Stimulated activated CD8-positive, alpha-beta memory T cell treated with anti-CD3 and anti-CD28 coated beads, Interleukin-12 subunit alpha, Interleukin-12 subunit beta, amount 100 ng/mL, for 24 hours (primary cell): ENCODE data around the gene CARD19.
"Not testable (repeated sequence)": the region's sequence is repeated elsewhere in the genome, so short reads cannot be mapped to it uniquely, and the experiment has no call there.

Source experiments
- DNase-seq: peaks from one replicate; pipeline ENCODE4 v3.0.0-alpha.2; 2020; ENCODE audit errors: extremely low read depth

Gene CARD19

DNA sequence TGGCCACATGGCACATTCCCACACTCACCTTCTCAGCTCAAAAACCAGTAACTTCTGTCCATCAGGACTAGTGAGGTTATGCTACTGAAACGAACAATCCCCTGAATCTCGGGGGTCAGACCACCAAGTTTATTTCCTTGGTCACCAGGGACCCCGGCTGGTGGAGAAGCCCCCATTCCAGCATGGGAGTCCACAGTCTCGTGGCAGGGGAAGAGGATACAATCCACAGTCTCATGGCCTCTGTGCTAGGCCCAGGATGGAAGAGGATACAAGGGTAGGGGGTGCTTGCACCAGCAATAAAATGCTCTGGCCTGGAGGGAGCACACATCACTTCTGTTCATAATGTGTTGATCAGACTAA is 7.4 kb upstream of the CARD19 start:
- no peak for DNase-seq

DNA sequence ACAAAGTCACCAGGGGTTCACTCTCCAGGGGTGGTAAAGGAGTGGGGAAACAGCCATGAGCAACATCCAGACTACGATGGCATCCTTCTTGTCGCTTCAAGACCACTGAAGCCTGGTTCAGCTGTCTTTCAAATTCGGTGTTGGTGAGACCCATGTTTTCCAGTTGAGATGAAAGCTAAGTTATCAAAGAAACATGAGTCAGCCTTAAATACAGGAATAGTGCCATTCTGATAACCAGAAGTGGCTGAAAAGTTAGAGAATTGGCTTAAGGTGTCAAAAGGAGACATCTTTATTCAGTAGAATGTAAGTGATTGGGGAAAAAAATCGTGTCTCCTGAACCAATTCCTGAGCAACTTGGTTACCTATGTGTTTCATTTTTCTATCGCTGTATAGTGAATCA is 7.0 kb upstream of the CARD19 start:
- no peak for DNase-seq

DNA sequence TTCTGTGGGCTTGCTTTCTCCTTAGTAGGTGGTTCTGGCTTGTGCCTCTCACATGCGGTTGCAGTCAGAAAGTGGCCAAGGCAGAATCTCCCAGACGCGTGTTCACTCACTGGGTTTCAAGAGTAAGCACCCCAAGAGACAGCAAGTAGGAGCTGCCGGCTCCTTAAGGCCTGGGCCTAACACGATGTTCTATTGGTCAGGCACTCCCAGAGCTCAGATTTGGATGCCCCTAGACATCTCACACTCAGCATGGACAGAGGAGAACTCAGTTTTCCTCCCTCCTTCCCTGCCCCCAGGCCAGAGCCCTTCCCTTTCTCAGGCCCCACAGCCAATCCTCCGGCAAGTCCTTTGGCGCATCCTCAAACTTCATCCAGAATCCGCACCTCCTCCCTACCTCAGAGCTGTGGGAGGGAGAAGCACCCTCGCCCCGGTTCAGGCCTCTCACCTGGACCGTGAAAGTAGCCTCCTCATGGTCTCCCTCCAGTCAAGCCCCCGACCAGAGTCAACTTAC is 6.5 kb upstream of the CARD19 start:
- DNase-seq: no peak

GRCh38 chr9:93090091-93090655 is 5.8 kb upstream of the CARD19 start:
- no peak for DNase-seq

DNA sequence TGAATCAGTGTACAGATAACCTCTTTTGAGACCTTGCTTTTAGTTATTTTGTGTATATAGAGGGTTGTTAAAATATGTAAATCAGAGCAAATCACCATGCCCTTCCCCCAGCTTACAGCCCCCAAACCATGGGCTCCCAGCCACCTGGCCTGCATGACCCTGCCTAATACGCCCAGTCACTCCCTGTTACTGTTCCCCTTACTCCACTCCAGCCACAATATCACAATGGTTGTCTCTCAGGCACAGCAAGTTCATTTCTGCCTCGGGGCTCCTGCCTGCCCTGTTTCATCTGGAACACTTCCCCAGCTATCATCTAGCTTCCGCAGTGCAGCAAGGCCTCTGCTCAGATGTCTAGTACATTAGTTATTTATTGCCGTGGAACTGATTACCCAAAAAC is 5.0 kb upstream of the CARD19 start:
- no peak for DNase-seq

DNA sequence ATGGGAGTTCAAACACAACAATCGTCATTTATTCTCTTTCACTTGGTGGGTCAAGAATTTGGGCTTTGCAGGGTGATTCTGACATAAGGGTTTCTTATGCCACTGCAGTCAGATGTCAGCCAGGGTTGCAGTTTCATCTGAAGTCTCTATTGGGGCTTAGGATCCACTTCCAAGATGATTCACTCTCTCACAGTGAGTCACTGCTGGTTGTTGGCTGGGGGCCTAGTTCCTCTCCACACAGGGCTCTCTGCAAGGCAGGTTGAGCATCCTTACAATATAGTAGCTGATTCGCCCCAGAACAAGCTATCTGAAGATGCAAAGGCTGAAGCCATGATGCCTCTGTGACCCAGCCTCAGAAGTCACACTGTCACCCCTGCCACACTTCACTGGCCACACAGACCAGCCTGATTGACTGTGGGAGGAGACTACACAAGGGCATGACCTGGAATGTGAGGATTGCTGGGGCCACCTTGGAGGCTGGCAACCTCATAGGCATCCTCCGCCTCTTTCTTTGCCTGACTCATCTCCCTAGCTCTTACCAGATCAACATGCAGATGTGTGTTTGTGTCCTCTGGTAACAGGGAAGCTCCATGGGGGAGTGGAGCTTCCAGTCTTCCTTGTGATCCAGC is 4.5 kb upstream of the CARD19 start:
- DNase-seq: peak; percentile 43

DNA sequence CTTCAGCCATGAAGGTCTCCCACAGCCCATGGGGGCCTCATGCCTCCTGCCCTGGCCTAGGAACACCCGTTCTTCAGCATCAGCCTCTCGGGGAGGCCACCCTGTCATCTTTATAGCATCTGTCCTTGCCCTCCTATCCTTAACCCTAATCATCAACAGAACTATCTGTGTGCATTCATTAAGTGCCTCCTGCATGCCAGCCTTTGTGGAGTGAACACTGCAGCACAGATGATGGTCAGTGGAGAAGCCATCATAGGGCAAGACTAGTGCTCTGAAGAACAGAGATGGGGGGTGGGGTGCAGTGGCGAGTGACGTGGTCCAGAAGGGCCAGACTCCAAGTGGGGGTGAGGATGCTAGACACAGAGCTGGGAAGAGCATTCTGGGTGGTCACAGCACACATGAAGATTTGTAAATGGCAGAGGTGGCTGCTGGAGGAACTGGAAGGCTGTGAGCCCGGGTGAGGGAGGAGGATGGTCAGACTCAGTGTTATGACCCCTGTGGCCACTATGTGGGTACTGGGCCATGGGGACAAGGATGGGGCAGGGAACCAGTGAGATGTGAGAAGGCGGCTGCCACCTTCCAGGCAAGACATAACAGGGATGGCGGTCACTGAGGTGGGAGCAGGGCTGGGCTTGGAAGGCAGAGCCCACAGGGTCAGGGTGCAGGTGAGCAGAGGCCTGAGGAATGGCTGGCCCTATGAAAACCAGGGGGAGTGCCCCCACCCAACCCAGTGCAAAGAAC is 3.6 kb upstream of the CARD19 start:
- DNase-seq: no peak

DNA sequence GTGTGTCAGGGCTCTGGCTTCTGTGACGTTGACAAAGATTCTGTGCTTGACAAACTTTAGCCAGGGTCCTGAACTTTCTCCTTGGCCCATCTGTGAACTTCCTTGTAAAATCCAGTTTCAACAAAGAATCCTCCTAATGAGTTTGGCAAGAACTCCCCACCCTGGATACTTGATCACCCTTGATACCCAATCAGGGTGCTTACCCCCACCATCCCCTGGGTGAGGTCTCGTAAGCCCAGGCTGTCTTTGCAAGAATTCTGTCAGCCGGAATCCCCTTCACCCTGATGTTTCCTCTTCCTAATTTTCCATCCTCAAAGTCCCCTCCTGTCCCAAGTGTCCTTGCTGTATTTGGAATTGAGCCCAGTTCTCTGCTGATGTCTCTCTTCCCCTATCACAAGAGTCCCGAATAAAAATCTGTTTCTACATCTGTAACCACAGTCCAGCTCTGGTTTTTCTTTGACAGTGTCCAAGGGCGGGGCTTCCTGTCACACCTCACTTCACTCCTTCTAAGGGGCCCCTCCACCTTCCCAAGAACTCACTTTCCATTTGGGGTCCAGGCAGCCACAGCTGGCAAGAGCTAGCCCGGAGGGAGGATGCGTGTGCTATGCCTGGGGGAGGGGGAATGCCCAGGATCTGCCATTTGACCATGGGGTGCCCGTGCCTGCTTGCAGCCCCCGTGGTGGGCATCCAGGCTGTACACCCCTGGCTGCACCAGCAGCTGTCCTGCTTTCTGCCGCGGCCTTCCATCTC is 2.7 kb upstream of the CARD19 start:
- no peak for DNase-seq

GRCh38 chr9:93093877-93094657 is 1.9 kb upstream of the CARD19 start:
- no peak for DNase-seq

- no peak for DNase-seq
These were observed 1.3 kb upstream of the CARD19 start for GRCh38 chr9:93094658-93095204.

DNA sequence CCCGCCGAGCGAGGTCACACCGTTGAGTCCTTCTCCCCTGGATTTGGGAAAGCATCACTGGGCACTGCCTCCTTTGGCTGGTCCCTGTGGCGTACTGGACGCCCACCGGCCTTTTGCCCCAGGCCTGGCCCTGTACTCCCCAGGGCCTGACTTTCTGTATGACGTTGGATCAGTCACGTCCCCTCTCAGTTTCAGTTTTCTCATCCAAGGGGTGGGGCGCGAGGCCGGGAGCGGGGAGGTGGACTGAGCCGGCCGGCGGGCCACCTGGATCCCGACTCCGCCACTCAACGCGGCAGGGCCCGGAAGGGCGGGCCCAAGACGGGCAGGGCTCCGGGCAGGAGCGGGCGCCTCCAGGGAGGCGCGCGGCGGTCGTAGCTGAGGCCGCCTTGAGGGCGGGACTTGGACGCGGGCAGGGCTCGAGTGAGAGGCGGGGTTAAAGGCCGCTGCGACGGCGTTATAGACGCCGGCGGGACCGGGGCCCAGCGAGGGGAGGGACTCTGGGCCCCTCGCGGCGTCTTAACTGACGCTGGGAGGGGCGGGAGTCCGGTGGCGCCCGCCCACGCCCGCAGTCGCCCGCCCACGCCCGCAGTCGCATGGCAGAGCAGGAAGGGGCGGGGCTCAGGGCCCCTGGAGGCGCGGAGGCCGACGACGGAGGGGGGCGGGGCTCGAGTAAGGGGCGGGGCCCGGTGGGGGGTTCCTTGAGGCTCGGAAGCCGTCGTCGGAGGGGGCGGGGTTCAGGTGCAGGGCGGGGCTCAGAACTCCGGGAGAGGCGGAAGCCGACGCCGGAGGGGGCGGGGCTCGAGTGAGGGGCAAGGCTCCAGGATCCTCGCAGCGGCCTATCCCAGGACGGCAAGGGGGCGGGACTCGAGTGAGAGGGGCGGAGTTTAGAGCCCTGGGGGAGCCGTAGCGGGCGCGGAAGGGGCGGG is 549 bp upstream of the CARD19 start:
- peak; percentile 100 for DNase-seq

DNA sequence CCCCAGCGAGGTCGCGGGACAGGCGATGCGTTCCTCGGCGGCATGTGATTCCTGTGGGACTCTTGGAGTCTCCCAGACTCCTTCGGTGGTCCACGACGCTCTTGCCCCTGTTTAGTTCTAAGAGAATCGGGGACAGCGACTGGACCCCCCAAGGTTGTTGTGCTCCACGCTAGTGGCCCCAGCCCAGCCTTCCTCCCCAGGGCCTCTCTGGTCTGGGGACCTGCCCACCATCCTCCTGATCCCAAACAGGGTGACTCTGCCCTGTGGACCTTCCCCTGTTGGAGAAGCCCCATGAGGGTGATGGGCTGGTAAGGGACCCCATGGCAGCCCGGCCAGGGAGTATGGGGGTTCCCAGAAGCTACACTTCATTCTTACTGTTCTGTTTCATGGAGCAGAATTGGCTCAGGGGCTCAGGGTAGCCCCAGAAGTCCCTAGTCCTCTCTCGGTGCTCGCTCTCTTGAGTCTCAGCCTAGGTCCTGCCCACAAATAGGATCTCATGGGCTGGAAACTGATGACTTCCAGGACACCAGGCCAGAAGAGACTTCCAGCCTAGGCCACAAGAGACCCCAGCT is 880 bp downstream of the CARD19 start:
- no peak for DNase-seq

- no peak for DNase-seq
These were observed 1.6 kb downstream of the CARD19 start for GRCh38 chr9:93097511-93098201.

- DNase-seq: no peak
These were observed 2.4 kb downstream of the CARD19 start for GRCh38 chr9:93098236-93098946.

- DNase-seq: no peak
These were observed 3.7 kb downstream of the CARD19 start for GRCh38 chr9:93099551-93100275.

DNA sequence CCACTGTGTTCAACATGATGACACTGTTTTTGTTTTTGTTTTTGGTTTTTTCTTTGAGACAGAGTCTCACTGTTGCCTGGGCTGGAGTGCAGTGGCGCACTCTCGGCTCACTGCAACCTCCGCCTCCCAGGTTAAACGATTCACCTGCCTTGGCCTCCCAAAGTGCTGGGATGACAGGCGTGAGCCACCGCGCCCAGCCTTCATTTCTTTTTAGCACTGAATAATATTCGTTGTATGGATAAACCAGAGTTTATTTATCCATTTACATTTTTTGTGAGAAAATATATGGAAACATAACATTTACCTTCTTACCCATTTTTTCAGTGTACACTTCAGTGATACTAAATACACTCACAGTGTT is 4.2 kb downstream of the CARD19 start:
- DNase-seq: no peak

GRCh38 chr9:93101086-93101485 is 5.1 kb downstream of the CARD19 start:
- not testable (repeated sequence) for DNase-seq

GRCh38 chr9:93105620-93106019 is 9.6 kb downstream of the CARD19 start:
- no peak for DNase-seq
